HG03064 (cell line): ENCODE results near the gene P2RX4.
"Not testable (repeated sequence)": the region's sequence is repeated elsewhere in the genome, so short reads cannot be mapped to it uniquely, and the experiment has no call there.

ENCODE experiments used
- ATAC-seq: cut with Tn5 transposase; IDR thresholded peaks from one replicate; pipeline ENCODE4 v1.9.1; 2021; ENCODE audit warnings: low read depth; ENCODE audit not compliant: unreplicated experiment

The P2RX4 gene

DNA sequence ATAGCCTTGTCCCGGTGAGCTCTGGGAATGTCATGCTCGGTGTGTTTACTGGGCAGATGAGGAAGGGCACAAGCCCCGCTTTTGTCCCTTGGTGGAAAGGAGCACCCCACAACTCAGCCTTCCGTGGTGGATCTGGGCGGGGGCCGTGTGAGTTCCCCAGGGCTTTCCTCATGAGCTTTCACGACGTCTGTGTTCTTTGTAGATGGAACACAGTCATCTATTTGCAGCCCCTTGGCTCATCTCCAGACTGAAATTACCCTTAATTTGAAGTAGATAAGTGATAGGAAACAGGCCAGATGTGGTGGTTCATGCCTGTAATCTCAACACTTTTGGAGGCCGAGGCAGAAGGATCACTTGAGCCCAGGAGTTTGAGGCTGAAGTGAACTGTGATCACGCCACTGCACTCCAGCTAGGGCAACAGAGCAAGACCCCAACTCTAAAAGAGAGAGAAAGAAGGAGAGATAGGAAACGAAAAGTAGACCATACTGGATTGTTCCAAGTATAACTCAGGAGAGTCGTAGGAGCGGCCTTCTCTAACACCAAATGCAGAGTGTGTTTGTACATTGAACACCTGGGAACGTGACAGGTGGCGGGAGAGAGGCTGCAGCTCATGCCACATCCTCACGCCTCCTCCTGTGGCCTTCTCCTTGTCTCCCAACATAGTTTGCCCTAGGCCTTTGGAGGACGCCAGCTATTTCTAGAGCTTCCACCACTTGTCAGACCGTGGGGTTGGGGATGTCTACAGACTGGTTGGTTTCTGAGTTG lies 8.8 kb downstream of the P2RX4 start:
- ATAC-seq = no peak

- ATAC-seq = no peak
Measured at GRCh38 chr12:121219353-121219986, 9.5 kb downstream of the P2RX4 start.

- no peak for ATAC-seq
Measured at GRCh38 chr12:121222847-121223246, 12.9 kb downstream of the P2RX4 start.

DNA sequence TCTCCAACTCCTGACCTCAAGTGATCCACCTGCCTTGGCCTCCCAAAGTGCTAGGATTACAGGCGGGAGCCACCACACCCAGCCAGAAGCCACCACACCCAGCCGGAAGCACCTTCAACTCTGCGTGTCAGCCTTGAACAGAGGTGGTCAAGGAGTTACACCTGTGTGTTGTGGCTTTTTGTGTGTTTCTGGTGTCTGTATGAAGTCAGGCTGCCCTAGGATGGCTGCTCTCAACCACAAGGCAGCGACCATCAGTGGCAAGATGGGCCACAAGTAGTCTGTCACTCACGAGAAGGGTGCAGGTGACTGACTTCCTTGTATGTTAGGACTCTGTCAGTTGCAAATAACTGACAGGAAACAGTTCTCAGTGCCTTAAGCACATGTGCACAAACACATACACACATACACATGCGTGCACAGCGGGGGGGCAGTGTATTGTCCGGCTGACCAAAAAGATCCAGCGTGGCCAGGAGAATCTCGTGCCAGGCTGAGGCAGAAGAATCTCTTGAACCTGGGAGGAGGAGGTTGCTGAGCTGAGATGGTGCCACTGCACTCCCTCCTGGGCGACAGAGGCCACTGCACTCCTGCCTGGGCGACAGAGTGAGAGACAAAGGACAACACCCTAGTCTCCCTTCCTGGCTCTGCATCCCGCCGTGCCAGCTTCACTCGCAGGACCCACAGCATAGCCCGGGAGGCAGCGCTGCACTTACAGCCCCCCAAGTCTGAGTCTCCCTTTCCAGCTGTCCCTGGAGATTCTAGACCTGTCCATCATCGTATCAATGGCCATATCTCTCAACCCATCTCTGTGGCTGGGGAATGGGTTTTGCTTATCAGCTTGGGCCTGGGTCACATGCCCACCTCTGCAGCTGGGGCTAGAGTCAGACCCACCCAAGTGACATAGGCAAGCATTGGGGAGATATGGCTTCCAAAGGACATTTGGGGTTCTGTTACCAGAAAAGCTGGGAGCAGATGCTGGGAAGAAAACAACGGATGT lies 13.7 kb downstream of the P2RX4 start:
- no peak for ATAC-seq

DNA sequence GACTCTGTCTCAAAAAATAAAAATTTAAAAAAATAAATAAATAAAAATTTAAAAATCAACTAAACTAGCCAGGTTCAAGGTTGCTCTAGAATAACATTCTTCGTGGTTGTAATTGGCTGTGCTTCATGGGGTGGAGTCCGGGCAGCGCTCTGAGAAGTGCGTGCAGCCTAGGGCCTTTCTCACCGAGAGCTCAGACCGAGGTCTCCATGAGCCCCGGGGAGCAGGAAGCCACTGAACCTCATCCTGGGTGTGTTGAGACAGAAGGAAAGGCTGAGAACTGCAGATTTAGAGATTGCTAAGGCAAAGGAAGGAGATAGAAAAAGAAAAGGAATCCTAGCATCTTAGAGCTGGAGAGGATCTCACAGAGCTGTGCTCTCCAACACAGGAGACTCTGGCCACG lies 14.7 kb downstream of the P2RX4 start:
- no peak for ATAC-seq

GRCh38 chr12:121226399-121226798 lies 16.5 kb downstream of the P2RX4 start:
- ATAC-seq = no peak

DNA sequence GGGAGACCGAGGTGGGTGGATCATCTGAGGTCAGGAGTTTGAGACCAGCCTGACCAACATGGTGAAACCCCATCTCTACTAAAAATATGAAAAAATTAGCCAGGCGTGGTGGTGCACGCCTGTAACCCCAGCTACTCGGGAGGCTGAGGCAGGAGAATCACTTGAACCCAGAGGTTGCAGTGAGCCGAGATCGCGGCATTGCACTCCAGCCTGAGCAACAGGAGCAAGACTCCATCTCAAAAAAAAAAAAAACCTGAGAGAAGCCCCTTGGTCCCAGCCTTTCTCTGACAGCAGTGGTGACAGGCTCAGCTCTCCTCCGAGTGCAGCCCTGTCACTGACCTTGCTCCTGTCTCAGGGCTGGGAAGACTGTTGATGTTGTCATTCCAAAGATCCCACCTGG lies 16.9 kb downstream of the P2RX4 start:
- ATAC-seq = not testable (repeated sequence)

GRCh38 chr12:121227294-121227693 lies 17.4 kb downstream of the P2RX4 start:
- ATAC-seq = no peak

- no peak for ATAC-seq
Measured at GRCh38 chr12:121228919-121229665, 19.2 kb downstream of the P2RX4 start.

GRCh38 chr12:121229826-121230537 lies 20.1 kb downstream of the P2RX4 start:
- ATAC-seq = not testable (repeated sequence)

- ATAC-seq = no peak
Measured at GRCh38 chr12:121230538-121230907, 20.6 kb downstream of the P2RX4 start.

DNA sequence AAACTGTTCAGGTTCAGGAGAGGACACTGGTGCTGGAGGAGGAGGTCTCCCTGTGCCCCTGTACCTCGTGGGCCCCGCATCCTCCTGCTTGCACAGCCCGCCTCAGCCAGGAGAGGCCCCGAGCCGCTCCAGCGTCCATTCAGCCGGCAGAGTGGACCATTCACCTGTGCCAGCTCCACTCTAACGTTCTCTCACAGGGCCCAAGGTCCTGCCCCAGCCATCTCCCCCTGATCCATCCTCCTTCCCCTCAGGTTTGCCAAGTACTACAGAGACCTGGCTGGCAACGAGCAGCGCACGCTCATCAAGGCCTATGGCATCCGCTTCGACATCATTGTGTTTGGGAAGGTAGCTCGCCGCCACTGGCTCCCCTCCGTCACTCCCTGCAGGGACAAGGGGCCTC lies 22.2 kb downstream of the P2RX4 start:
- ATAC-seq = no peak

- ATAC-seq = no peak
Measured at GRCh38 chr12:121232977-121233627, 23.2 kb downstream of the P2RX4 start.

- no peak for ATAC-seq
Measured at GRCh38 chr12:121233628-121234020, 23.7 kb downstream of the P2RX4 start.

- no peak for ATAC-seq
Measured at GRCh38 chr12:121236776-121237175, 26.8 kb downstream of the P2RX4 start.

- no peak for ATAC-seq
Measured at GRCh38 chr12:121237415-121237814, 27.5 kb downstream of the P2RX4 start.

DNA sequence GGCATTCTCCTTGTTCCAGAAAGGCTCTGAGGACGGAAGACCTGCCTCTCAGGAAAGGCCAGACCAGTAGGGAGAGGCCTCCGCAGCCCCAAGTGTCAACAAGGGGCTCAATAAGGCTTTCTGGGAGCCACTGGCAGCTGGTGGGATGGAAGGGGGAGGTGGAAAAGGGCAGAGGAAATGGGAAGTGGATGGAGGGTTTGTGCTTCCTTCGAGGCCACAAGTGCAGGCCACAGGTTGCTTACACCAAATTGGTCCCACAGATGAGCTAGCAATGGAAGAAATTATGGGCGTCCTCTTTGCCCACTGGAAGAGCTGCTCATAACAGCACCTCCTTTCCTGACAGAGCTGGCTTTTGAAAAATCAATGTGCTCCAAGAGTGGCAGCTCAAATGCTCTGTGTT lies 28.2 kb downstream of the P2RX4 start:
- no peak for ATAC-seq

- ATAC-seq = no peak
Measured at GRCh38 chr12:121238604-121239350, 28.8 kb downstream of the P2RX4 start.
